GM20000 (cell line): Measurements from ENCODE around the gene NUMB.
"Not testable (repeated sequence)": the region's sequence is repeated elsewhere in the genome, so short reads cannot be mapped to it uniquely, and the experiment has no call there.

Source experiments
- DNase-seq: peaks from one replicate; pipeline ENCODE4 v3.0.0; 2012; ENCODE audit warnings: low spot score
- CTCF ChIP-seq: IDR thresholded peaks from 2 replicates; pipeline ENCODE4 v1.5.1; 2012; ENCODE audit warnings: mild to moderate bottlenecking, control low read depth; ENCODE audit errors: extremely low read depth, missing control alignments

Gene NUMB

GRCh38 chr14:73392329-73393257 lies 65.8 kb downstream of the NUMB start:
- no peak for TF ChIP-seq CTCF
- peak; percentile 14 for DNase-seq

DNA sequence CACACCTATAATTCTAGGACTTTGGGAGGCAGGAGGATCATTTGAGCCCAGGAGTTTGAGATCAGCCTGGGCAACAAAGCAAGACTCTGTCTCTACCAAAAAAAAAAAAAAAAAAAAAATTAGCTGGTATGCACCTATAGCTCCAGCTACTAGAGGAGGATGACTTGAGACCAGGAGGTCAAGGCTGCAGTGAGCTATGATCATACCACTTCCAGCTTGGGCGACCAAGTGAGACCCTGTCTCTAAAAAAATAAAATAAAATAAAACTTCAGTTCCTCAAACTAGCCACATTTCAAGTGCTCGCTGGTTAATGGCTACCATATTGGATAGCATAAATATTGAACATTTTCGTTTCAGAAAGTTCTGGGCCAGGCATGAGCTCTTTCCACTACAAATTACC lies 70.5 kb downstream of the NUMB start:
- DNase-seq, result not testable (repeated sequence)

- no peak for TF ChIP-seq CTCF
- no peak for DNase-seq
Observed at GRCh38 chr14:73386342-73386741, 72.0 kb downstream of the NUMB start.

DNA sequence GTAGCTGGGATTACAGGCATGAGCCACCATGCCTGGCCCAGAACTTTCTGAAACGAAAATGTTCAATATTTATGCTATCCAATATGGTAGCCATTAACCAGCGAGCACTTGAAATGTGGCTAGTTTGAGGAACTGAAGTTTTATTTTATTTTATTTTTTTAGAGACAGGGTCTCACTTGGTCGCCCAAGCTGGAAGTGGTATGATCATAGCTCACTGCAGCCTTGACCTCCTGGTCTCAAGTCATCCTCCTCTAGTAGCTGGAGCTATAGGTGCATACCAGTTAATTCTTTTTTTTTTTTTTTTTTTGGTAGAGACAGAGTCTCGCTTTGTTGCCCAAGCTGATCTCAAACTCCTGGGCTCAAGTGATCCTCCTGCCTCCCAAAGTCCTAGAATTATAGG lies 73.3 kb downstream of the NUMB start:
- DNase-seq, result not testable (repeated sequence)

DNA sequence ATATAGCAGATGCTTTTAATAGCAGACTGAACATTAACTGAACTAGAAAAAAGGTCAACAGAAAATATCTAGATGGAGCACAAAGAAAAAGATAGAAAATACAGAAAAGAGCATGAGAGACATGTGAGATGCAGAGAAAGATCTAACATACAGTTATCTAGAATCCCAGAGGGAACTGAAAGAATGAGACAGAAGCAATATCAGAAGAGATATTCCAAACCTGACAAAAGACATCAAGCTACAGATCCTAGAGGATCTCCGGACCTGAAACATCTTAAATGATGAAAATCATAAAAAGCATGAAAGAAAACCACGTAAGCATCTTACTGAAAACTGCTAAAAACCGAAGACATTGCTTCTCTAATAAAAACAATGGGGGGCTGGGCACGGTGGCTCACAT lies 75.0 kb downstream of the NUMB start:
- no peak for DNase-seq
- TF ChIP-seq CTCF, result no peak

GRCh38 chr14:73381380-73382013 lies 76.8 kb downstream of the NUMB start:
- no peak for DNase-seq

DNA sequence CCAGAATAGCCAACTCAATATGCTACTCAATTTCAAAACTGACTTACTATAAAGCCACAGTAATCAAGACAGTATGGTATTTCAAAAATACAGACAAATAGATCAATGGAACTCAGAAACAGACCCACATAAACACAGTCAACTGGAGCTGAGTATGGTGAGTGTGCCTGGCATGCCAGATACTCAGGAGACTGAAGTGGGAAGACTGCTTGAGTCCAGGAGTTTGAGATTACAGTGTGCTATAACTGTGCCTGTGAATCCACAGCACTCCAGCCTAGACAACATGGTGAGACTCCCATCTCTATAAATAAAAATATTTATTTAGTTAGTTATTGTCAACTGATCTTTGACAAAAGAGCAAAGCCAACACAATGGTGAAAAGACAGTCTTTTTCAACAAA lies 81.8 kb downstream of the NUMB start:
- no peak for TF ChIP-seq CTCF
- DNase-seq, result no peak

More at GRCh38 chr14:73381380-73382013, 76.8 kb downstream of the NUMB start:
- no peak for TF ChIP-seq CTCF

- no peak for TF ChIP-seq CTCF
- DNase-seq, result no peak
Observed at GRCh38 chr14:73375861-73376260, 82.5 kb downstream of the NUMB start.
